ENCODE data around the gene TRIM68.

The TRIM68 gene

DNA sequence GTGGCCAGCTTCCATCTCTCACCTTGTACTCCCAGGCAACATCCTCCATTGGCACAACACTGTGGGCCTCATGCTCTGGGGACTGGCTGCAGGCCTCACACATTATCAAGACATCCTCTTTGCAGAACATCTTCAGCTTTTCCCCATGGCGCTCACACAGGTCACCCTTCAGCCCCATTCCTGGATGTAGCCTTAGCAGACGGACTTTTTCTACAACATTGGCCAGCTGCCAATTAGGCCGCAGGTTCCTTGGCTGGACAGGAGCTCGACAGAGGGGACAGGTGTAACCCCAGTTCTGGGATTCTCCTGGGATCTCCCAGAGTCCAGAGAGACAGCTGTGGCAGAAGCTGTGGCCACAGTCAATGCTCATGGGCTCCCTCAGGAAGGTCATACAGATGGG lies 3.0 kb downstream of the TRIM68 start:
- no peak for DNase-seq

DNA sequence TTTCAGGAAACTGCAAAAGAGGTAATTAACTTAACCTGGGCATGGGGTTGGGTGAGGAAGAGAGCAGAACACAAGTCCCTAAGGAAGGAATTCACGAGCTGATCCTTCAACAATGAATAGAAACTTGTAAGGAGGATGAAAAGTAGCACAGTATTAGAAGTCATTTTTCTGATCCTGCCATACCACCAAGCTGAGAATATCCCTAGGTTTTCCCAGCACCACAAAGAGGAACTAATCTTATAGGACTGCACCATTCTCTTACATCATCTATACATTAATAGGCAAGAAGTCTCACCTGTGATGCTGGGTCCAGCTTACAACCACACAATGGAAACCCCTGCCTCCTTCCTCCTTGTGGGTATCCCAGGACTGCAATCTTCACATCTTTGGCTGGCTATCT lies 14.3 kb downstream of the TRIM68 start, which contains the start of gene OR52I1:
TSS of gene OR52I1 (plus strand) at position 301 of the 400 bp plus-strand sequence. CDS start at position 301, 0 bp downstream.
- DNase-seq = no peak

DNA sequence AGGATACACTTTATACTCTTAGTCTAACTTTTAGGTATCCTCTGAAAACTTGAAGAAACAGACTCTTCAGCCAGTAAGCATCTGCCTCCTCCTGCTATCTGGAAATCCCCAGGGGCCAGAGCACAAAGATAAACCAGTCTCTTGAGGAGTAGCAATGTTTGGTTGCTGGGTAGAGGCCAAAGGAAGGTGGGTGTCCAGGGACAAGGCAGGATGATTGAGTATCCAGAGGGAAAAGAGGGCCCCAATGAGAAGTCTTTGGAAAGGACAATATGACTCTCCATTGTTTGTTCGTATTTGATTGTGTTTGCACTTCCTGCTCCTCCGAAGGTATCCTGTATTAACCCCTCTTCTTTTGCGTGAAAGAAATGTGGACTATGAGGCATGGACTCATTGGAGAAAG lies 19.0 kb downstream of the TRIM68 start:
- no peak for DNase-seq

DNA sequence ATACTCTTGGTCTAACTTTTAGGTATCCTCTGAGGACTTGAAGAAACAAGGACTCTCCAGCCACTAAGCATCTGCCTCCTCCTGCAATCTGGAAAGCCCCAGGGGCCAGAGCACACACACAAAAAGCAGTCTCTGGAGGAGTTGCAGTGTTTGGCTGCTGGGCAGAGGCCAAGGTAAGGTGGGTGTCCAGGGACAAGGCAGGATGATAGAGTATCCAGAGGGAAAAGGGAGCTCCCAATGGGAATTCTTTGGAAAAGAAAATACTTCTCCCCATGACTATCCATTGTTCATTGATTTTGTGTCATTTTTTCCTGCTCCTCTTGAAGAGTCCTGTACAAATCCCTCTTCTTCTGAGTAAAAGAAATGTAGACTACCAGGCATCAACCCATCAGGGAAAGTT lies 26.6 kb downstream of the TRIM68 start, which contains the start of gene OR52I2:
TSS of gene OR52I2 (plus strand) at position 301 of the 400 bp plus-strand sequence.
- DNase-seq = no peak

DNA sequence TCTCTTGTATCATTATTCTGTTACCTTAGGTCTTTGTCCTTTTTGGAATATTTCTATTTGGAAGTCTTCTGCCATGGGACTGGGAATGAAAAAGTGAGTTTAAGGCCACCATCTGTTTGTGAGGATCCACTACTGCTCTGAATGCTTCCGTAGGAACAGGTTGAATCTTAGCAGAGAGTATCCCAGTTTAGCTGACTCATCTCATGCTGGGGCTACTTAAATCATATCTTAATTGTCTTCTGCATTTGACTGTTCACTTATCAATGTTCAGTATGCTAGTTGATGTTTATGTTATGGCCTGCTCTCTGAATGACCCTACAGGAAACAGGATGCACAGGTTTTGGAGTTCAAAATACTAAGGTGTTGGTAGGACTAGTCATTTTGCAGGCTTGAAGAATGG lies 27.9 kb downstream of the TRIM68 start:
- DNase-seq = no peak

DNA sequence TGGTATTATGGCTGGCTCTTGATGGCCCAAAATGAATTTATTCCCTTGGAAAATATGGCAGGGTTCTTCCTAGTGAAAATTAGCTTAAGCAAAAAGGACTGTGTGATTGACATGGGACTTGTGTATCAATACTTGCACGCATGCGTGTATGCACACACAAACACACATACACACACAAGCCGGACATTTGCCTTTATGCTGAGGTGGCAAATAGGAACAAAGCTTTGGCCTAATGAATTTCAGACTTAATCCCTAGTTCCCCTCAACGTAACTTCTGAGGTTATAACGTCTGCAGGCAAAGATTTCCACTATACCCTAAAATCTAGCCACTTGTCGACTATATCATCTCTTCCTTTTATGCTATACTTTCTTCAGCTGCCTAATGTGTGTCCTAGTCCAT lies 29.4 kb downstream of the TRIM68 start:
- DNase-seq = no peak

DNA sequence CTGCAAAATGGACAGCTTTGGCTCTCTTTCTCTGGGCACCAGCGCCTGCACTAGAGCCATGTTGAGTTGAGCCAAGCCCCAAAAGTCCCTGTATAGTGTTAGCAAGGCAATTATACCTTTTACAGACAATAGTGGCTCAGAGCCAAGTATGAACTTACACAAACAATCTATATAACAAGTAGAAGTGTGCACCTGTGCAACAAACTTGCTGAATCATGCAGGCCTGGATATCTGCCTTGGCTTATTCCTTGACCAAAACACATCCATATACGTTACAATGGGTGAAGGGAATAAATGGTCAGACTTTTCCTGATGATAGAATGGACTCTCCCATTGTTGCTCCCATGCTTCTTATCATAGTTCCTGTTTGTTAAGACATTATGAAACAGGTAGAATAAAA lies 30.3 kb downstream of the TRIM68 start:
- peak in 1 of 2 experiments; percentile 14 for DNase-seq

DNA sequence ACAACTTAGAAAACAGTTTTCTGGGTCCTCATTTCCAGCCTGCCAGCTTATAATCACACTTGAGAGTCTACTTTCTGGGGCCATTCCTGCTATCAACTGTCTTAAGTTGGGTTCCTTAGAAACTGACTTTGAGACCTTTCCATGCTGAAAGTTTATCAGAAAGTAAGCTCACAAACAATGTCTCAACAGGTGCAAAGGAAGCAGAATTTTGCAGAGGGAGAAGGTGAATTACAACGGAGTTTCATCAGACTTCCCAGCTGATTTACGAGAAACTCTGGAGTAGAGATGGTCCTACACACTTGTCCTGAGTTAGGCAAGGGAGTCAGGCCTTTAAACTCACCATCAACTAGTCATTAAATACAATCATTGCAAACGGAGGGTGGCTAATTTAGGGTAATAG lies 31.2 kb downstream of the TRIM68 start:
- no peak for DNase-seq

DNA sequence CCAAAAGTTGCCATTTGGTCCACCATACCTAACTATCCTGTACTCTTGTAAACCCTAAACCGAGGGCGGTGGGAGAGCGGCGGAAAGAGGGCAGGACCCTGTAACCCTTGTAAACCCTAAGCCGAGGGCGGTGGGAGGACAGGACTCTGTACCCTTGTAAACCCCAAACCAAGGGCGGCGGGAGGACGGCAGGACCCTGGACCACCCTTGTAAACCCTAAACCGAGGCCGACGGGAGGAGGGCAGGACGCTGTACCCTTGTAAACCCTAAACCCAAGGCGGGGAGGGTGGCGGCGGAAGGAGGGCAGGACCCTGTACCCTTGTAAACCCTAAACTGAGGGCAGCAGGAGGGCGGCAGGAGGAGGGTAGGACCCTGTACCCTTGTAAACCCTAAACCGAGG lies 39.0 kb downstream of the TRIM68 start:
- no peak for DNase-seq

DNA sequence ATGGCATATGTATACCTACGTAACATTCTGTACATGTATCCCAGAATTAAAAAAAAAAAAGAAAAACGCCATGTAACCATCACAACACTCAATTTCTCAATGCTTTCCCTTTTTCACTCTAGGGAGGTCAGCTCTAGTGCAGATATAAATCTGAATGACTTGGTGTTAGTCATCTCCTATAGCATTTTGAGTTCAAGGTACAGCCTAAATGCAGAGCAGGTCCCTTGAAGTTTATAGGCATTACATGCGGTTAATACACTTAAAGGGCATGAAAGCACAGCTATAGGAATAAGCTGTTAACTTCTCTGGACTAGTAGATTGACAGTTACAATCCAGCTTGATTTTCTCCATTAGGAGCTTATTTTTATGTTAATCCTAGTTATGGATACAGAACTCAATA lies 42.7 kb downstream of the TRIM68 start:
- DNase-seq = no peak

DNA sequence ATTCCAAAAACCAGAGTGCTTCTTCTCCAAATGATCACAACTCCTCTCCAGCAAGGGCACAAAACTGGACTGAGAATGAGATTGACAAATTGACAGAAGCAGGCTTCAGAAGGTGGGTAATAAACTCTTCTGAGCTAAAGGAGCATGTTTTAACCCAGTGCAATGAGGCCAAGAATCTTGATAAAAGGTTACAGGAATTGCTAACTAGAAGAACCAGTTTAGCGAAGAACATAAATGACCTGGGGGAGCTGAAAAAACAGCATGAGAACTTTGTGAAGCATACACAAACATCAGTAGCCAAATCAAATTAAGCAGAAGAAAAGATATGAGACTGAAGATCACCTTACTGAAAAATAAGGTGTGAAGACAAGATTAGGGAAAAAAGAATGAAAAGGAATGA lies 47.6 kb downstream of the TRIM68 start:
- DNase-seq = no peak

DNA sequence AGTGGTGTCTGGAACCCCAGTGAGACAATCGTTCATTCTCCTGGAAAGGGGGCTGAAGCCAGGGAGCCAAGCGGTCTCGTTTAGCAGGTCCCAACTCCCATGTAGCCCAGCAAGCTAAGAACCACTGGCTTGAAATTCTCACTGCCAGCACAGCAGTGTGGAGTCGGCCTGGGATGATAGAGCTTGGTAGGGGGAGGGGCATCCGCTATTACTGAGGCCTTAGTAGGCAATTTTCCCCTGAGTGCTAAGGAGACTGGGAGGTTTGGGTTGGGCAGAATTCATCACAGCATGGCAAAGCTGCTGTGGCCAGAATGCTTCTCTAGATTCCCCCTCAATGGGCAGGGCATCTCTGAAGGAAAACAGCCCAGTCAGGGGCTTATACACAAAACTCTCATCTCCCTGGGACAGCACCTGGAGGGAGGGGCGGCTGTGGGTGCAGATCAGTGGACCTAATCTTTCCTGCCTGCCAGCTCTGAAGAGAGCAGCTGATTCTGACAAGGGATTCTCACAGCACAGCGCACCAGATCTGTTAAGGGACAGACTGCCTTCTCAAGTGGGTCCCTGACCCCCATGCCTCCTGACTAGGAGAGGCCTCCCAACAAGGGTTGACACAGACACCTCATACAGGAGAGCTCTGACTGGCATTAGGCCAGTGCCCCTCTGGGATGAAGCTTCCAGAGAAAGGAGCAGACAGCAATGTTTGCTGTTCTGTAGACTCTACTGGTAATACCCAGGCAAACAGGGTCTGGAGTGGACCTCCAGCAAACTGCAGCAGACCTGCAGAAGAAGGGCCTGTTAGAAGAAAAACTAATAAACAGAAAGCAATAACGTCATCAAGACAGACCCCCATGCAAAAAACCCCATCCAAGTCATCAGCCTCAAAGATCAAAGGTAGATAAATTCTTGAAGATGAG lies 48.2 kb downstream of the TRIM68 start:
- DNase-seq = no peak

DNA sequence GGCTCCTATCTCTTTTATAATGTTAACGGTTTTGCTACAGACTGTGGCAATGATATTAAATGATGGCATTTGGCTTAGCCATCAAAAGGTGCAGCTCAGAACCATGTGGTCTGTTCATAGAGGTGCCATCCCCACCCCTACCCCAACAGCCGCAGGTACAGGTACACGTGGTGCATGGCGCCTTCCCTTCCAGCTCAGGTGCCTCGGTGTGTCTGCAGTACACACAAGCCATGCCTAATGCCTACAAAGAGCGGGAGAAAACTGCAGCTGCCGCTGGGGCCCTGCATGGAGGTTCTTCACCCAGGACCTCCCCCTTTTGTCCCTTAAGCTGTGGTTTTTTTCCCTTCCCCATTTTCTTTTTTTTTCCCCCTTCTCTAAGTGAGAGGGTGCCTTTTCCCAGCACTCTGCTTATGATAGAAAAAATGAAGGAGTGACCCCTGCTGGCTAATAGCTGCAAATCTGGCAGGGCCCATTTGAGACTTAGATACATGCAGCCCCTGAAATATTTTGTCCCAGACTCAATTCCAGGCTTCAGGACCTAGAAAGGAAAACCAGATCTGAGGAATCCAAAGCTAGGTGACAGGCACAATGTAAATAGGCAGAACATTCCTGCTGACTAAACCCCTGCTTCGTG lies 56.6 kb downstream of the TRIM68 start:
- DNase-seq = no peak
